Mammary epithelial cell (primary cell): ENCODE results near the gene IRAG1.

Source experiments
- CTCF ChIP-seq, 2 donors: IDR thresholded peaks in 1 of 2; conservative IDR thresholded peaks in 1 of 2; 2 replicates each; pipeline ENCODE4 v1.5.1; 2011 to 2012; ENCODE audit warnings: inconsistent platforms in 2 of 2, low read length in 2 of 2, mild to moderate bottlenecking in 2 of 2, control low read depth in 1 of 2, low read depth in 1 of 2; ENCODE audit not compliant: insufficient read depth in 1 of 2; ENCODE audit errors: extremely low read depth in 1 of 2
- EZH2 ChIP-seq: IDR thresholded peaks from 2 replicates; pipeline ENCODE4 v1.6.1; 2012; ENCODE audit warnings: low read length, inconsistent platforms, borderline replicate concordance

- TF ChIP-seq CTCF (conservative IDR thresholded peaks at IDR 0.05 in 1 of 2, IDR thresholded peaks at IDR 0.05 in 1 of 2; ENCODE audit: extremely low read depth in 1 of 2, insufficient read depth in 1 of 2, low read depth in 1 of 2, low read length in 2 of 2): no peak
- TF ChIP-seq EZH2: no peak
Observed at GRCh38 chr11:10655227-10655626, 38.3 kb downstream of the IRAG1 start.
